SK-N-MC (cell line): ENCODE data around the gene KRTAP5-10.

Experiments
- DNase-seq: peaks from one replicate; pipeline ENCODE4 v3.0.0-alpha.2; 2011; ENCODE audit warnings: low read depth, low spot score
- H3K27ac ChIP-seq: fragments of 200-600 bp; sonication (generic); 2 replicates; pipeline ENCODE4 v1.5.1; 2016; ENCODE audit warnings: mixed run types
- H3K36me3 ChIP-seq: fragments of 200-600 bp; sonication (generic); 2 replicates; pipeline ENCODE4 v1.6.1; 2017; ENCODE audit warnings: antibody characterized with exemption, low read length, mixed read lengths; ENCODE audit not compliant: insufficient read depth
- H3K4me3 ChIP-seq: fragments of 200-600 bp; sonication (generic); 2 replicates; pipeline ENCODE4 v1.5.1; 2016
- H3K9ac ChIP-seq: fragments of 200-600 bp; sonication (generic); 2 replicates; pipeline ENCODE4 v1.8.0; 2017; ENCODE audit warnings: mixed run types, mixed read lengths; ENCODE audit not compliant: insufficient read length
- H3K9me3 ChIP-seq: fragments of 200-600 bp; sonication (generic); 2 replicates; pipeline ENCODE4 v1.6.1; 2017; ENCODE audit warnings: low read depth, mild to moderate bottlenecking, antibody characterized with exemption, low read length, moderate library complexity, mixed read lengths
- EZH2 ChIP-seq: fragments of 200-600 bp; sonication (generic); IDR thresholded peaks from one replicate; pipeline ENCODE4 v1.6.1; 2017; ENCODE audit warnings: antibody characterized with exemption
- FOXP2 ChIP-seq: optimal IDR thresholded peaks from 2 replicates; pipeline ENCODE3; 2011; ENCODE audit warnings: mild to moderate bottlenecking, moderate library complexity; ENCODE audit not compliant: insufficient read depth; ENCODE audit errors: extremely low read length, control extremely low read depth
- POLR2AphosphoS5 ChIP-seq: IDR thresholded peaks from 2 replicates; pipeline ENCODE4 v1.6.1; 2012; ENCODE audit warnings: mild to moderate bottlenecking, low read depth, low read length, borderline replicate concordance

Gene KRTAP5-10

DNA sequence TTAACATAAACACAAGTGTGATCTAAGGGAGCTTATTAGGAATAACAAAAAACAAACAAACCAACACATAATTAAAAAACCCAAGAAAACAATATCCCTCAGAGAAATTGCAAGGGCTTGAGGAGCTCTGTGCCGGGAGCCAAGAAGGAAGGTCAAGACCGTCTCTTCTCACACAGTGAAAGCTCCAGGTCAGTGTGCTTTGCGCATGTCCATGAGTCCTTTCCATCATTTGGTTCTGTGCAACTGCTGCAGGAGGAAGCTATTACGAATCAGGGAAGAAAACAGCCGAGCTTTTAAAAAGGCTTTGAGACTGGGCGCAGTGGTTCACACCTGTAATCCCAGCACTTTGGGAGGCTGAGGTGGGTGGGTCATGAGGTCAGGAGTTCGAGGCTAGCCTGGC lies 23.0 kb upstream of the KRTAP5-10 start:
- TF ChIP-seq FOXP2 (no peak), EZH2 (no peak), POLR2AphosphoS5 (no peak)
- no peak for DNase-seq
- no peak overlapping the region for H3K9ac ChIP-seq
- no peak overlapping the region for H3K4me3 ChIP-seq
- no peak overlapping the region for H3K27ac ChIP-seq
- no peaks in the 10 kb centered on the region for H3K9me3 ChIP-seq
- no peaks in the 10 kb centered on the region for H3K36me3 ChIP-seq

DNA sequence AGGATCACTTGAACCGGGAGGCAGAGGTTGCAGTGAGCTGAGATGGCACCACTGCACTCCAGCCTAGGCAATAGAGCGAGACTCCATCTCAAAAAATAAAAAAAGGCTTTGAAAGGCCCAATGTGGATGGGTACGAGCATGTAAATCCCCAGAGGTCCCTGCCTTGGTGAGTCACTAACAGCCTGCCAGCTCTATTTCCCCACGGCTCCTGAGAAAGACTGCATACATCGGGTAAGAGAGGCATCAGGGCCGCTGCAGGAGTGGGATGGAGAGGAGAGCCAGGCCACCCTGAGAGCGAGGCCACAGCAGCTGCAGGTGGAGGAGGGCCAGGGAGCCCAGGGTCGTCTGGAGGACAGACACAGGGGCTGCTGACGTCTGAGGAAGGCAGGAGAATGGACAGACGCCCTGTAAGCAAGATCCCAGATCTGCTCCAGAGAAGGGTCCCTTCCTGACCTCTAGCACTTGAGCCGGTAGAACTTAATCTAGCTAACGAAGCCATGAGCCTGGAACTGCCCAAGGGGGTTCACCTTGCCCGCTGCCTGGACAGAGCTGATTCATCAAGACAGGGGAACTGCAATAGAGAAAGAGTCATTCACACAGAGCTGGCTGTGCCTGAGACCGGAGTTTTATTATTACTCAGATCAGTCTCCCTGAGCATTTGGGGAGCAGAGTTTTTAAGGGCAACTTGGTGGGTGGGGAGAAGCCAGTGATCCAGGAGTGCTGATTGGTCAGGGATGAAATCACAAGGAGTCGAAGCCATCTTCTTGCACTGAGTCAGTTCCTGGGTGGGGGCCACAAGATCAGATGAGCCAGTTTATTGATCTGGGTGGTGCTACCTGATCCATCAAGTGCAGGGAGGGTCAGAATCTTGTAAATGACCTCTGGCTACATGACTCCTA lies 22.2 kb upstream of the KRTAP5-10 start:
- Histone ChIP-seq H3K9ac (no peak overlapping the region), H3K36me3 (no peaks in the 10 kb centered on the region), H3K27ac (no peak overlapping the region), H3K9me3 (no peaks in the 10 kb centered on the region), H3K4me3 (no peak overlapping the region)
- DNase-seq: no peak
- TF ChIP-seq EZH2: no peak
- TF ChIP-seq POLR2AphosphoS5: no peak
- no peak for TF ChIP-seq FOXP2

DNA sequence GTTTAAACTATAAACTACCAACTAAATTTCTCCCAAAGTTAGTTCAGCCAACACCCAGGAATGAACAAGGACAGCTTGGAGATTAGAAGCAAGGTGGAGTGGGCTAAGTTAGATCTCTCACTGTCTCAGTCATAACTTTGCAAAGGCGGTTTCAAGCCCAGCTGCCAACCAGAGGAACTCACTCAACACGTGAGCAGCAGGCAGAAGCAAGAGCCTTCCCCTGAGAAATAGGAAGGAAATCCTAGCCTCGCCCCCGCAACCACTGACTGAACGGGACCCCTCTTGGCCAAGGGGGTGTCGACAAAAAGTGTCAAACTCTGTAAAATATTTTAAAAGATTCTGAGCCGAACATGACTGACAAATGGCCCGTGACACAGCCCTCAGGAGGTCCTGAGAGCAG lies 21.5 kb upstream of the KRTAP5-10 start:
- DNase-seq: no peak
- H3K36me3 ChIP-seq: no peaks in the 10 kb centered on the region
- H3K9me3 ChIP-seq: no peaks in the 10 kb centered on the region
- TF ChIP-seq POLR2AphosphoS5 (no peak), EZH2 (no peak), FOXP2 (no peak)
- H3K27ac ChIP-seq: no peak overlapping the region
- H3K4me3 ChIP-seq: no peak overlapping the region
- no peak overlapping the region for H3K9ac ChIP-seq

DNA sequence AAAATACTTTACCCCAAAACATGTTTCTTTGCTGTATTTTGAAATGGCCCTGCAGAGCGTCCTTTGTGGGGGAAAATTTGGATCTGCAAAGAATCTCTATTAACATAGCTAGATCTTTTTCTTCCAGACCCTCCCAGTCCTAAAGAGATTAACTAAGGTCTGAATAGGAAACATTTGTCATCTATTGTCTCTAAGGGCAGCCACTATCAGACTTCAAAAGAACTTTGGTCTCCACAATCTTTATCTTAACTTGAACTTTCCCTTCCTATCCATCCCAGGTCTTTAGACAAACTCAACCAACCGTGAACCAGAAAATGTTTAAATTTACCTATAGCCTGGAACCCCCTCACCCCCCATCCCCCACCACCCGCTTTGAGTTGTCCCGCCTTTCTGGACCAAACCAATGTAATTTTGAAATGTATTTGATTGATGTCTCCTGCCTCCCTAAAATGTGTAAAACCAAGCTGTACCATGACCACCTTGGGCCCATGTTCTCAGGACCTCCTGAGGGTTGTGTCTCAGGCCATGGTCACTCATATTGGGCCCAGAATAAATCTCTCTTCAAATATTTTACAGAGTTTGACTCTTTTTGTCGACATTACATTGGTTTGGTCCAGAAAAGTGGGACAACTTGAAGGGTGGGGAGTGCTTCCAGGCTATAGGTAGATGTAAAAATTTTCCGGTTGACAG lies 20.7 kb upstream of the KRTAP5-10 start:
- H3K27ac ChIP-seq: no peak overlapping the region
- no peak for TF ChIP-seq EZH2
- TF ChIP-seq POLR2AphosphoS5: no peak
- TF ChIP-seq FOXP2: no peak
- no peak overlapping the region for H3K4me3 ChIP-seq
- H3K36me3 ChIP-seq: no peaks in the 10 kb centered on the region
- H3K9me3 ChIP-seq: no peaks in the 10 kb centered on the region
- no peak overlapping the region for H3K9ac ChIP-seq
- no peak for DNase-seq

DNA sequence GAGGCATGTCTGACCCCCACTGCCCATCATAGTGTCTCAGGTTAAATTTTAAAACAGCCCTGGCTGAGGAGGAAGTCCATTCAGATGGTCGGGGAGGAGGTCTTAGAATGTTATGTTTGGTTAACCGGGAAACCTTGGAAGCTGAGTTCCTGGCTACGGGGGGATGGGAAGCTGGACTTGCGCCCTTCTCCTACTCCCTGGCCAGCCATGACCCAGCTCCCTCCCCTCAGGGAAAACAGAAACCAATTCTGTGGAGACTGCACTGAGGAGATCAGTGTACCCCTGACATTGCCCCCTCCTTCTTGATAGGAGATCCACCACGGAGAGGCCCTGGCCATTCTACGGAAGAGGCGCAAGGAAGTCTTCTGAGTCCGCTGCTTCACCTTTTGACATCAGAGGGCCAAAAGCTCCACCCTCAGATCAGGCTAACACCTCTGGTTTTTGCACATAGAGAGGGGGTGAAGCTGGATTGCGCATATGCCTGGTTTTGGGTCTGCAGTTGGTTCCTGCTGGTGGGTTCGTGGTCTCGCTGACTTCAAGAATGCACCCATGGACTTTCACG lies 19.9 kb upstream of the KRTAP5-10 start:
- no peak for DNase-seq
- Histone ChIP-seq H3K36me3 (no peaks in the 10 kb centered on the region), H3K9me3 (no peaks in the 10 kb centered on the region), H3K9ac (no peak overlapping the region), H3K4me3 (no peak overlapping the region), H3K27ac (no peak overlapping the region)
- TF ChIP-seq FOXP2 (no peak), POLR2AphosphoS5 (no peak), EZH2 (no peak)

DNA sequence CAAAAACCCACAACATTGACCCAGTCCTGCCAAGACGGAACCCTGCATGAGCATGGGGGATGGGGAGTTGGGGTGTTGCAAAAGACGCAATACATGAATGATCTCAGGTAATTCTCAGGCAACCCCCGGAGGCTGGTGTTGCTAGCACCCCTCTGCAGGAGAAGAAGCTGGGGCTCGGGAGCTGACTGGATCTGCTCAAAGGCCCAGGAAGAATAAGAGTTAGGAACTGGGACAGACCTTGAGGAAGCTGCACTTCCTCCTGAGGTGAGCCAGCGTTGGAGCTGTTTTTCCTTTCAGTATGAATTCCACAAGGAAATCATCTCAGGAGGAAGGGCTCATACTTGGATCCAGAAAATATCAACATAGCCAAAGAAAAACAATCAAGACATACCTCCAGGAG lies 17.2 kb upstream of the KRTAP5-10 start, which contains the start of gene KRTAP5-9:
KRTAP5-9 (plus strand) TSS at position 301 of the 400 bp plus-strand sequence. CDS start 238 bp downstream, outside the sequence.
- H3K27ac ChIP-seq: no peak within 1 kb of the TSS
- no peaks in the 10 kb centered on the region for H3K36me3 ChIP-seq
- no peak within 1 kb of the TSS for H3K4me3 ChIP-seq
- no peaks in the 10 kb centered on the region for H3K9me3 ChIP-seq
- H3K9ac ChIP-seq: no peak within 1 kb of the TSS
- DNase-seq: no peak
- no peak for TF ChIP-seq EZH2
- no peak for TF ChIP-seq POLR2AphosphoS5
- TF ChIP-seq FOXP2: no peak

DNA sequence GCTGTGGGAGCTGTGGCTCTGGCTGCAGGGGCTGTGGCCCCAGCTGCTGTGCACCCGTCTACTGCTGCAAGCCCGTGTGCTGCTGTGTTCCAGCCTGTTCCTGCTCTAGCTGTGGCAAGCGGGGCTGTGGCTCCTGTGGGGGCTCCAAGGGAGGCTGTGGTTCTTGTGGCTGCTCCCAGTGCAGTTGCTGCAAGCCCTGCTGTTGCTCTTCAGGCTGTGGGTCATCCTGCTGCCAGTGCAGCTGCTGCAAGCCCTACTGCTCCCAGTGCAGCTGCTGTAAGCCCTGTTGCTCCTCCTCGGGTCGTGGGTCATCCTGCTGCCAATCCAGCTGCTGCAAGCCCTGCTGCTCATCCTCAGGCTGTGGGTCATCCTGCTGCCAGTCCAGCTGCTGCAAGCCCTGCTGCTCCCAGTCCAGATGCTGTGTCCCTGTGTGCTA lies 16.6 kb upstream of the KRTAP5-10 start:
- Histone ChIP-seq H3K4me3 (no peak overlapping the region), H3K9me3 (no peaks in the 10 kb centered on the region), H3K27ac (no peak overlapping the region), H3K36me3 (no peaks in the 10 kb centered on the region), H3K9ac (no peak overlapping the region)
- TF ChIP-seq FOXP2 (no peak), POLR2AphosphoS5 (no peak), EZH2 (no peak)
- no peak for DNase-seq

DNA sequence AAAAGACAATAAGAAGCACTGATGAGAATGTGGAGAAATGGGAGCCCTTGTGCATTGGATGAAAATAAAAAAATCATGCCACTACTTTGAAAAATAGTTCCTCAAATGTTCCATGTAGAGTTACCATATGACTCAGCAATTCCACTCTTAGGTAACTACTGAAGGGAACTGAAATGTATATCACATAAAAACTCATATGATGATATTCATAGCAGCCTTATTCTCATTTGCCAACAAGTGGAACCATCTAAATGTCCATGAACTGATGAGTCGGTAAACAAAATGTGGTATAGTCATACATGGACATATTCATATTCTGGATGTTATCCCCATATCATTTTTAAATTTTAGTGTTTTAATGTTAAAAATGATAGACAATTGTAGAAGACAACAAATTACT lies 13.7 kb upstream of the KRTAP5-10 start:
- Histone ChIP-seq H3K9me3 (no peaks in the 10 kb centered on the region), H3K36me3 (no peaks in the 10 kb centered on the region), H3K4me3 (no peak overlapping the region), H3K27ac (no peak overlapping the region), H3K9ac (no peak overlapping the region)
- no peak for DNase-seq
- no peak for TF ChIP-seq EZH2
- TF ChIP-seq FOXP2: no peak
- no peak for TF ChIP-seq POLR2AphosphoS5

DNA sequence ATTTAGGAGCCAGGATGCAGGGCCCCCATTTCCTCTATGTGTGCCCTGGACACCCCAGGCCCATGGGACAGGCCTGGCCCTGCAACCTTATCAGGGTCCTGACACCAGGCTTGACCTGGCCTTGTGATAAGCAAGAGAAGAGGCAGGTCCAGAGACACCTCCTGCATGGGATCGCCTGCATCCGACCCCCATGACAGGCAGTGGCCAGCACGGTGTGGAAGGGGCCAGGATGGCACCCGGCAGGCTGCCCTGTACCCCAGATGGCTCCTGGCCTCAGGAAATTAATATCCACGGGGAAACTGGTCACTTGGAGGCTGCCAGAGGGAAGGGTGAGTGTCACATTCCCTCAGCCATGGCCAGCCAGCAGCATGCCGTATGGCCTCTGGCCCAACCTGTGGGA lies 10.4 kb upstream of the KRTAP5-10 start:
- Histone ChIP-seq H3K9me3 (no peaks in the 10 kb centered on the region), H3K4me3 (no peak overlapping the region), H3K36me3 (no peaks in the 10 kb centered on the region), H3K27ac (no peak overlapping the region), H3K9ac (no peak overlapping the region)
- TF ChIP-seq POLR2AphosphoS5 (no peak), FOXP2 (no peak), EZH2 (no peak)
- no peak for DNase-seq
